ENCODE results near the gene ATP8B3.

Gene ATP8B3

GRCh38 chr19:1859331-1859781, 47.3 kb upstream of the ATP8B3 start:
- Histone ChIP-seq H3K4me3 (ENCODE audit: low read depth, low read length) (no peak overlapping the region), H3K27ac (ENCODE audit: extremely low read depth, low read depth, low read length) (no peak overlapping the region), H3K4me1 (ENCODE audit: control insufficient read depth, insufficient read depth, low read length) (peaks cover 24% of the 10 kb centered on the region), H3K9me3 (ENCODE audit: control insufficient read depth, insufficient read depth, low read depth, low read length) (no peaks in the 10 kb centered on the region), H3K36me3 (ENCODE audit: control insufficient read depth in 2 of 2, insufficient read depth in 1 of 2, low read length in 2 of 2) (no peaks in the 10 kb centered on the region)
- ChIA-PET CTCF (no interaction called here), POLR2A (no interaction called here)
- TF ChIP-seq ZNF76 (tag by site-specific recombination; IDR thresholded peaks at IDR 0.05; ENCODE audit: borderline replicate concordance, low read depth) (peak; percentile 14; the same call in 1 of the 2 replicates), ZNF133 (tag by site-specific recombination; IDR thresholded peaks at IDR 0.05) (no peak), ZNF157 (tag by site-specific recombination; IDR thresholded peaks at IDR 0.05) (no peak), ZNF223 (tag by site-specific recombination; IDR thresholded peaks at IDR 0.05) (no peak), ZNF580 (tag by site-specific recombination; IDR thresholded peaks at IDR 0.05) (no peak), CTCF (tag by site-specific recombination; IDR thresholded peaks at IDR 0.05) (no peak), ZSCAN18 (tag by site-specific recombination; IDR thresholded peaks at IDR 0.05) (no peak), ZNF529 (tag by site-specific recombination; IDR thresholded peaks at IDR 0.05; ENCODE audit: insufficient replicate concordance) (no peak), ZNF654 (tag by site-specific recombination; IDR thresholded peaks at IDR 0.05; ENCODE audit: low read depth) (no peak), ZNF266 (tag by site-specific recombination; IDR thresholded peaks at IDR 0.05; ENCODE audit: low read depth) (no peak), ZNF544 (tag by site-specific recombination; IDR thresholded peaks at IDR 0.05) (no peak), ZNF514 (tag by site-specific recombination; IDR thresholded peaks at IDR 0.05) (no peak), ZFP3 (tag by site-specific recombination; IDR thresholded peaks at IDR 0.05; ENCODE audit: low read depth) (no peak), KLF7 (tag by site-specific recombination; IDR thresholded peaks at IDR 0.05; ENCODE audit: borderline replicate concordance) (no peak), ZNF324 (tag by site-specific recombination; IDR thresholded peaks at IDR 0.05) (no peak), ZNF660 (tag by site-specific recombination; IDR thresholded peaks at IDR 0.05) (no peak), BCL11A (tag by site-specific recombination; IDR thresholded peaks at IDR 0.05; ENCODE audit: low read depth) (no peak), ZNF585B (tag by site-specific recombination; IDR thresholded peaks at IDR 0.05) (no peak), ZBTB48 (tag by site-specific recombination; IDR thresholded peaks at IDR 0.05) (peak; percentile 26; the same call in 1 of the 2 replicates), ZFHX2 (tag by site-specific recombination; conservative IDR thresholded peaks at IDR 0.05) (peak; percentile 92), ZNF202 (tag by site-specific recombination; IDR thresholded peaks at IDR 0.05; ENCODE audit: borderline replicate concordance) (no peak), ZNF488 (tag by site-specific recombination; IDR thresholded peaks at IDR 0.05) (no peak), PBX3 (CRISPR knock-in tag; IDR thresholded peaks at IDR 0.05) (no peak), PATZ1 (tag by site-specific recombination; IDR thresholded peaks at IDR 0.05) (peak; percentile 85), ZNF174 (tag by site-specific recombination; IDR thresholded peaks at IDR 0.05) (no peak), KLF17 (tag by site-specific recombination; IDR thresholded peaks at IDR 0.05) (peak; percentile 85), MZF1 (tag by site-specific recombination; IDR thresholded peaks at IDR 0.05; ENCODE audit: borderline replicate concordance) (no peak), PRDM6 (tag by site-specific recombination; IDR thresholded peaks at IDR 0.05) (no peak)

All from HEK293 (cell line).